Measurements from ENCODE around the gene CD22.

GRCh38 chr19:35315883-35316282 is 13.1 kb upstream of the CD22 start:
- TF ChIP-seq CTCF (conservative IDR thresholded peaks at IDR 0.05; ENCODE audit: low read depth, low read length) (no peak), POLR2A (IDR thresholded peaks at IDR 0.05; ENCODE audit: low read depth, low read length) (no peak), RAD21 (IDR thresholded peaks at IDR 0.05; ENCODE audit: low read length) (no peak), USF2 (IDR thresholded peaks at IDR 0.05; ENCODE audit: low read depth, low read length) (no peak), CEBPB (IDR thresholded peaks at IDR 0.05; ENCODE audit: low read depth, low read length) (no peak), RFX5 (IDR thresholded peaks at IDR 0.05; ENCODE audit: low read depth, low read length) (no peak), NFE2L2 (IDR thresholded peaks at IDR 0.05; ENCODE audit: low read depth, low read length) (no peak), FOS (IDR thresholded peaks at IDR 0.05; ENCODE audit: low read depth, low read length) (no peak), MXI1 (IDR thresholded peaks at IDR 0.05; ENCODE audit: borderline replicate concordance, low read depth, low read length) (no peak)

Data from IMR-90 (cell line).